NK-92 treated with Interleukin-12 subunit alpha and Interleukin-12 subunit beta, amount 100 ng/mL, for 24 hours (cell line): ENCODE results near the gene LDB3.

Experiments used
- DNase-seq: peaks from one replicate; lab custom pipeline; 2025; lab: John Stamatoyannopoulos, UW

The LDB3 gene

GRCh38 chr10:86665218-86665607 is 3.1 kb upstream of the LDB3 start:
- DNase-seq = no peak

- DNase-seq = no peak
Observed at GRCh38 chr10:86665868-86666267, 2.4 kb upstream of the LDB3 start.

- DNase-seq = no peak
Observed at GRCh38 chr10:86666538-86666937, 1.8 kb upstream of the LDB3 start.

GRCh38 chr10:86667421-86668181 is 710 bp upstream of the LDB3 start:
- DNase-seq = no peak

- DNase-seq = no peak
Observed at GRCh38 chr10:86670290-86670811, 2.0 kb downstream of the LDB3 start.

GRCh38 chr10:86670876-86671275 is 2.6 kb downstream of the LDB3 start:
- DNase-seq = no peak

GRCh38 chr10:86671419-86671818 is 3.1 kb downstream of the LDB3 start:
- DNase-seq = no peak

- no peak for DNase-seq
Observed at GRCh38 chr10:86671985-86672710, 3.8 kb downstream of the LDB3 start.

GRCh38 chr10:86673216-86673826 is 5.0 kb downstream of the LDB3 start:
- DNase-seq = no peak

GRCh38 chr10:86673827-86674581 is 5.7 kb downstream of the LDB3 start:
- no peak for DNase-seq

GRCh38 chr10:86674912-86675311 is 6.6 kb downstream of the LDB3 start:
- DNase-seq = no peak

- DNase-seq = no peak
Observed at GRCh38 chr10:86677374-86677773, 9.1 kb downstream of the LDB3 start.

GRCh38 chr10:86678999-86679792 is 10.9 kb downstream of the LDB3 start:
- no peak for DNase-seq

- no peak for DNase-seq
Observed at GRCh38 chr10:86681047-86681446, 12.7 kb downstream of the LDB3 start.

GRCh38 chr10:86681722-86682386 is 13.5 kb downstream of the LDB3 start:
- DNase-seq = no peak

GRCh38 chr10:86682675-86683074 is 14.4 kb downstream of the LDB3 start:
- DNase-seq = no peak

- DNase-seq = no peak
Observed at GRCh38 chr10:86684331-86685097, 16.2 kb downstream of the LDB3 start.

- no peak for DNase-seq
Observed at GRCh38 chr10:86685416-86685815, 17.1 kb downstream of the LDB3 start.

GRCh38 chr10:86685893-86686632 is 17.8 kb downstream of the LDB3 start:
- no peak for DNase-seq
